ENCODE data around the gene RXFP4. TPM values are rescaled to one million over a fixed set of nuclear protein-coding genes. Genes with fewer than 3 reads are reported as not detected.

Gene RXFP4
- total and polyA plus RNA-seq, 2 of the 13 experiments (the other 11 are each of a cell fraction or from before 2014, with no cell fraction given), result 0.38 to 1.4 TPM

DNA sequence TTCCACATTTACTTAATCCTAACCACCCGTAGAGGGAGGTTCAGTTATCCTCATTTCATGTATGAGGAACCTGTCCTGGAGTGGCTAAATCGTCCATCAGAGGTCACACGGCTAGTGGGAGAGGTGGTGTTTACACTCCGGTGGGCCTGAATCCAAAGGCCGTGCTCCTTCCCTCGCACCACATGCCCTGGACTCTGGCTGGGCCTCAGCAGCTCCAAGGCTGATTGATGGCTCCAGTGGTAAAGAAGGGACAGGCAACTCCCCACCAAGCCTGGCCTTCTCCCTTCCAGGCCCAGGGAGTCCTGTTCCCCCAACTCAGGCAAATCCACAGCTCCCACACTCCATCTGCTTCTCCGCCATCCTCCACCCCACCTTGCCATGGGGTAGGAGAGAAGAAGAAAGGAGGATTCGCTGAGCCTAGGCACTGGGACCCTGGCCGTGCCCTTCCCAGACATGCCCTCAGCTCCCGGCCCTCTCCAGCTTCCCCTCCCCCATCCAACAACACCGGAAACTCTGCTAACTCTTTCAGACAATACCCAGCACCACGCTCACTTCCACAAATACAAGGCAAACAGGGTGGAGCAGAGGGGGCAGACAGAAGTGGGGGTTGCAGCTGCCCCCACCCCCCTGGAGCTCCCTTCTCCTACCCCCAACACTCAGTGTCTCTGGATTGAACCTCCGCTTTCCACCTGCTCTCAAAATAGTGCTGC, 26.1 kb downstream of the RXFP4 start (continued):
- TF ChIP-seq ZFP91 (CRISPR knock-in tag; IDR thresholded peaks at IDR 0.05; ENCODE audit: borderline replicate concordance) (peak; percentile 72), FOXA3 (CRISPR knock-in tag; IDR thresholded peaks at IDR 0.05) (peak; percentile 97), ZNF619 (CRISPR knock-in tag; IDR thresholded peaks at IDR 0.05) (no peak), ARNT (IDR thresholded peaks at IDR 0.05) (no peak), ZNF724P (CRISPR knock-in tag; IDR thresholded peaks at IDR 0.05; ENCODE audit: borderline replicate concordance) (peak; percentile 88; the same call in 1 of the 2 replicates), ZNF552 (CRISPR knock-in tag; IDR thresholded peaks at IDR 0.05; ENCODE audit: borderline replicate concordance) (no peak), POLR2AphosphoS2 (IDR thresholded peaks at IDR 0.05; ENCODE audit: low read depth, low read length) (no peak), ARNTL (CRISPR knock-in tag; IDR thresholded peaks at IDR 0.05) (0 out of 2 replicates have a peak, but pooled peaks have one; percentile 72), SKIL (CRISPR knock-in tag; IDR thresholded peaks at IDR 0.05; ENCODE audit: borderline replicate concordance) (no peak; the same call in 1 of the 2 replicates), HNRNPLL (IDR thresholded peaks at IDR 0.05; ENCODE audit: low read depth, low read length, poor library complexity, severe bottlenecking) (no peak), ZNF264 (CRISPR knock-in tag; IDR thresholded peaks at IDR 0.05) (peak; percentile 24; the same call in 1 of the 2 replicates), ZNF547 (CRISPR knock-in tag; IDR thresholded peaks at IDR 0.05) (peak; percentile 93; the same call in 1 of the 2 replicates), MNT (IDR thresholded peaks at IDR 0.05) (peak; percentile 50), JARID2 (CRISPR knock-in tag; IDR thresholded peaks at IDR 0.05; ENCODE audit: insufficient replicate concordance) (no peak)
- TF ChIP-seq, protein P1, sequence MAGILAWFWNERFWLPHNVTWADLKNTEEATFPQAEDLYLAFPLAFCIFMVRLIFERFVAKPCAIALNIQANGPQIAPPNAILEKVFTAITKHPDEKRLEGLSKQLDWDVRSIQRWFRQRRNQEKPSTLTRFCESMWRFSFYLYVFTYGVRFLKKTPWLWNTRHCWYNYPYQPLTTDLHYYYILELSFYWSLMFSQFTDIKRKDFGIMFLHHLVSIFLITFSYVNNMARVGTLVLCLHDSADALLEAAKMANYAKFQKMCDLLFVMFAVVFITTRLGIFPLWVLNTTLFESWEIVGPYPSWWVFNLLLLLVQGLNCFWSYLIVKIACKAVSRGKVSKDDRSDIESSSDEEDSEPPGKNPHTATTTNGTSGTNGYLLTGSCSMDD (CRISPR knock-in tag; IDR thresholded peaks at IDR 0.05), result no peak
- TF ChIP-seq, protein P2, sequence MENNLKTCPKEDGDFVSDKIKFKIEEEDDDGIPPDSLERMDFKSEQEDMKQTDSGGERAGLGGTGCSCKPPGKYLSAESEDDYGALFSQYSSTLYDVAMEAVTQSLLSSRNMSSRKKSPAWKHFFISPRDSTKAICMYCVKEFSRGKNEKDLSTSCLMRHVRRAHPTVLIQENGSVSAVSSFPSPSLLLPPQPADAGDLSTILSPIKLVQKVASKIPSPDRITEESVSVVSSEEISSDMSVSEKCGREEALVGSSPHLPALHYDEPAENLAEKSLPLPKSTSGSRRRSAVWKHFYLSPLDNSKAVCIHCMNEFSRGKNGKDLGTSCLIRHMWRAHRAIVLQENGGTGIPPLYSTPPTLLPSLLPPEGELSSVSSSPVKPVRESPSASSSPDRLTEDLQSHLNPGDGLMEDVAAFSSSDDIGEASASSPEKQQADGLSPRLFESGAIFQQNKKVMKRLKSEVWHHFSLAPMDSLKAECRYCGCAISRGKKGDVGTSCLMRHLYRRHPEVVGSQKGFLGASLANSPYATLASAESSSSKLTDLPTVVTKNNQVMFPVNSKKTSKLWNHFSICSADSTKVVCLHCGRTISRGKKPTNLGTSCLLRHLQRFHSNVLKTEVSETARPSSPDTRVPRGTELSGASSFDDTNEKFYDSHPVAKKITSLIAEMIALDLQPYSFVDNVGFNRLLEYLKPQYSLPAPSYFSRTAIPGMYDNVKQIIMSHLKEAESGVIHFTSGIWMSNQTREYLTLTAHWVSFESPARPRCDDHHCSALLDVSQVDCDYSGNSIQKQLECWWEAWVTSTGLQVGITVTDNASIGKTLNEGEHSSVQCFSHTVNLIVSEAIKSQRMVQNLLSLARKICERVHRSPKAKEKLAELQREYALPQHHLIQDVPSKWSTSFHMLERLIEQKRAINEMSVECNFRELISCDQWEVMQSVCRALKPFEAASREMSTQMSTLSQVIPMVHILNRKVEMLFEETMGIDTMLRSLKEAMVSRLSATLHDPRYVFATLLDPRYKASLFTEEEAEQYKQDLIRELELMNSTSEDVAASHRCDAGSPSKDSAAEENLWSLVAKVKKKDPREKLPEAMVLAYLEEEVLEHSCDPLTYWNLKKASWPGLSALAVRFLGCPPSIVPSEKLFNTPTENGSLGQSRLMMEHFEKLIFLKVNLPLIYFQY (CRISPR knock-in tag; IDR thresholded peaks at IDR 0.05; ENCODE audit: borderline replicate concordance), result peak; percentile 83; the same call in 1 of the 2 replicates
- TF ChIP-seq, protein P3, sequence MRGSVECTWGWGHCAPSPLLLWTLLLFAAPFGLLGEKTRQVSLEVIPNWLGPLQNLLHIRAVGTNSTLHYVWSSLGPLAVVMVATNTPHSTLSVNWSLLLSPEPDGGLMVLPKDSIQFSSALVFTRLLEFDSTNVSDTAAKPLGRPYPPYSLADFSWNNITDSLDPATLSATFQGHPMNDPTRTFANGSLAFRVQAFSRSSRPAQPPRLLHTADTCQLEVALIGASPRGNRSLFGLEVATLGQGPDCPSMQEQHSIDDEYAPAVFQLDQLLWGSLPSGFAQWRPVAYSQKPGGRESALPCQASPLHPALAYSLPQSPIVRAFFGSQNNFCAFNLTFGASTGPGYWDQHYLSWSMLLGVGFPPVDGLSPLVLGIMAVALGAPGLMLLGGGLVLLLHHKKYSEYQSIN (CRISPR knock-in tag; IDR thresholded peaks at IDR 0.05; ENCODE audit: borderline replicate concordance), result no peak

Data from HepG2 (cell line).